Measurements from ENCODE around the gene CNST.

The CNST gene

GRCh38 chr1:246679794-246680177 is 113.5 kb downstream of the CNST start:
- Histone ChIP-seq H3K9me2 (replicated peaks; ENCODE audit: low read depth, low read length) (no peaks in the 10 kb centered on the region), H3K79me2 (ENCODE audit: insufficient read depth, low read length) (no peaks in the 10 kb centered on the region), H3K9me3 (ENCODE audit: insufficient read depth, low read depth, low read length) (no peaks in the 10 kb centered on the region), H3F3A (ENCODE audit: low read depth) (no peaks in the 10 kb centered on the region), H3K4me1 (ENCODE audit: insufficient read depth, low read length, poor library complexity, severe bottlenecking) (no peaks in the 10 kb centered on the region), H3K4me2 (ENCODE audit: low read depth, low read length, poor library complexity, severe bottlenecking) (no peak overlapping the region), H3K9ac (ENCODE audit: low read depth, low read length, poor library complexity, severe bottlenecking) (no peak overlapping the region), H3K27me3 (ENCODE audit: insufficient read depth, low read length, poor library complexity, severe bottlenecking) (no peaks in the 10 kb centered on the region), H3K4me3 (ENCODE audit: low read length, poor library complexity, severe bottlenecking) (no peak overlapping the region), H3K36me3 (ENCODE audit: insufficient read depth, low read length) (no peaks in the 10 kb centered on the region), H2AFZ (ENCODE audit: low read length) (no peak overlapping the region), H4K20me1 (ENCODE audit: insufficient read depth, low read length, poor library complexity, severe bottlenecking) (no peaks in the 10 kb centered on the region)
- TF ChIP-seq EZH2phosphoT487 (IDR thresholded peaks at IDR 0.05; ENCODE audit: borderline replicate concordance) = no peak
- no peak for TF ChIP-seq CTCF (conservative IDR thresholded peaks at IDR 0.05; ENCODE audit: low read length)

DNA sequence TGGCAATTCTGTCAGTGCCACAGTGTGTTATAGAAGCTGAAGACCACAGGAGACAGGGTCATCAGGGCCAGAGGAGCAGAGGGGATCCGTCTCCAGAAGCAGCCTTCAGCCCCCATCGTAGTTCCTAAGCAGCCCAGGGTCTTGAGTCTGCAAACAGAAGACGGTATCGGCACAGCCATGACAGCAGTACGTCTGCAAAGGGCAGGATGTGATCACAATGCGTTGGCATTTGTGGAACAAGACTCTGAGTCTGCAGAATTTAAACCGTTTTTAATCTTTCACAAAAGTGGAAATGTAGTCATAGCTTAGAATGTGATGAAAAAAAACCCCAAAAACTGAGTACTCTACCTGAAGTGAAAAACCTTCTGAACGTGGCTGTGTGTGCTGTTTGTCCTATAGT is 113.9 kb downstream of the CNST start:
- H3K9ac ChIP-seq (ENCODE audit: low read depth, low read length, poor library complexity, severe bottlenecking) = no peak overlapping the region
- H3K27me3 ChIP-seq (ENCODE audit: insufficient read depth, low read length, poor library complexity, severe bottlenecking) = no peaks in the 10 kb centered on the region
- no peaks in the 10 kb centered on the region for H3K79me2 ChIP-seq (ENCODE audit: insufficient read depth, low read length)
- no peaks in the 10 kb centered on the region for H4K20me1 ChIP-seq (ENCODE audit: insufficient read depth, low read length, poor library complexity, severe bottlenecking)
- no peak for TF ChIP-seq EZH2phosphoT487 (IDR thresholded peaks at IDR 0.05; ENCODE audit: borderline replicate concordance)
- no peak for TF ChIP-seq CTCF (conservative IDR thresholded peaks at IDR 0.05; ENCODE audit: low read length)
- no peaks in the 10 kb centered on the region for H3K36me3 ChIP-seq (ENCODE audit: insufficient read depth, low read length)
- H3K4me1 ChIP-seq (ENCODE audit: insufficient read depth, low read length, poor library complexity, severe bottlenecking) = no peaks in the 10 kb centered on the region
- no peaks in the 10 kb centered on the region for H3F3A ChIP-seq (ENCODE audit: low read depth)
- no peak overlapping the region for H3K4me2 ChIP-seq (ENCODE audit: low read depth, low read length, poor library complexity, severe bottlenecking)
- H3K9me3 ChIP-seq (ENCODE audit: insufficient read depth, low read depth, low read length) = no peaks in the 10 kb centered on the region
- H2AFZ ChIP-seq (ENCODE audit: low read length) = no peak overlapping the region
- H3K4me3 ChIP-seq (ENCODE audit: low read length, poor library complexity, severe bottlenecking) = no peak overlapping the region
- H3K9me2 ChIP-seq (replicated peaks; ENCODE audit: low read depth, low read length) = no peaks in the 10 kb centered on the region

- no peaks in the 10 kb centered on the region for H3K9me2 ChIP-seq (replicated peaks; ENCODE audit: low read depth, low read length)
- H3K4me2 ChIP-seq (ENCODE audit: low read depth, low read length, poor library complexity, severe bottlenecking) = no peak overlapping the region
- H3K4me3 ChIP-seq (ENCODE audit: low read length, poor library complexity, severe bottlenecking) = no peak overlapping the region
- H3K9ac ChIP-seq (ENCODE audit: low read depth, low read length, poor library complexity, severe bottlenecking) = no peak overlapping the region
- H3F3A ChIP-seq (ENCODE audit: low read depth) = no peaks in the 10 kb centered on the region
- no peaks in the 10 kb centered on the region for H3K4me1 ChIP-seq (ENCODE audit: insufficient read depth, low read length, poor library complexity, severe bottlenecking)
- no peaks in the 10 kb centered on the region for H3K9me3 ChIP-seq (ENCODE audit: insufficient read depth, low read depth, low read length)
- no peaks in the 10 kb centered on the region for H3K27me3 ChIP-seq (ENCODE audit: insufficient read depth, low read length, poor library complexity, severe bottlenecking)
- H2AFZ ChIP-seq (ENCODE audit: low read length) = no peak overlapping the region
- H4K20me1 ChIP-seq (ENCODE audit: insufficient read depth, low read length, poor library complexity, severe bottlenecking) = no peaks in the 10 kb centered on the region
- H3K79me2 ChIP-seq (ENCODE audit: insufficient read depth, low read length) = no peaks in the 10 kb centered on the region
- TF ChIP-seq EZH2phosphoT487 (IDR thresholded peaks at IDR 0.05; ENCODE audit: borderline replicate concordance) = no peak
- no peak for TF ChIP-seq CTCF (conservative IDR thresholded peaks at IDR 0.05; ENCODE audit: low read length)
- H3K36me3 ChIP-seq (ENCODE audit: insufficient read depth, low read length) = no peaks in the 10 kb centered on the region
Measured at GRCh38 chr1:246680696-246681130, 114.5 kb downstream of the CNST start.

Data from Loucy (cell line).